GM23338 (cell line): Measurements from ENCODE around the gene CA6. TPM values are rescaled to one million over a fixed set of nuclear protein-coding genes. Genes with fewer than 3 reads are reported as not detected.

ENCODE experiments used
- ATAC-seq: fragments of 200-7000 bp; cut with Tn5 transposase; 3 replicates; pipeline ENCODE4 v1.9.1; 2020
- DNase-seq: peaks from one replicate; pipeline ENCODE4 v3.0.0-alpha.2; 2015; ENCODE audit warnings: low spot score
- H2AFZ ChIP-seq: fragments of 200-600 bp; sonication (generic); 2 replicates; pipeline ENCODE4 v1.8.0; 2016; ENCODE audit warnings: antibody characterized with exemption, mild to moderate bottlenecking, moderate library complexity
- H3F3A ChIP-seq: fragments of 200-600 bp; sonication (generic); replicated peaks from 2 replicates; pipeline ENCODE4 v1.8.0; 2017; ENCODE audit warnings: antibody characterized with exemption, mixed run types, low read depth
- H3K27ac ChIP-seq: fragments of 200-600 bp; sonication (generic); 2 replicates; pipeline ENCODE4 v1.6.1; 2016; ENCODE audit warnings: low read depth
- H3K27me3 ChIP-seq: fragments of 200-600 bp; sonication (generic); 2 replicates; pipeline ENCODE4 v1.8.0; 2016; ENCODE audit warnings: mild to moderate bottlenecking, mixed run types, moderate library complexity; ENCODE audit not compliant: insufficient read depth
- H3K36me3 ChIP-seq: fragments of 200-600 bp; sonication (generic); 2 replicates; pipeline ENCODE4 v1.8.0; 2016; ENCODE audit warnings: mild to moderate bottlenecking; ENCODE audit not compliant: insufficient read depth
- H3K4me1 ChIP-seq: fragments of 200-600 bp; sonication (generic); 2 replicates; pipeline ENCODE4 v1.8.0; 2016; ENCODE audit warnings: mild to moderate bottlenecking, moderate library complexity; ENCODE audit not compliant: insufficient read depth
- H3K4me2 ChIP-seq: fragments of 200-600 bp; sonication (generic); 2 replicates; pipeline ENCODE4 v1.7.1; 2017; ENCODE audit warnings: mixed run types
- H3K4me3 ChIP-seq: fragments of 200-600 bp; sonication (generic); 2 replicates; pipeline ENCODE4 v1.6.1; 2016; ENCODE audit warnings: mixed run types
- H3K79me2 ChIP-seq: fragments of 200-600 bp; sonication (generic); replicated peaks from 2 replicates; pipeline ENCODE4 v1.8.0; 2017; ENCODE audit warnings: mild to moderate bottlenecking; ENCODE audit not compliant: insufficient read depth
- H3K9me2 ChIP-seq: fragments of 200-600 bp; sonication (generic); 2 replicates; pipeline ENCODE4 v1.8.0; 2017; ENCODE audit not compliant: insufficient read depth
- H4K20me1 ChIP-seq: fragments of 200-600 bp; sonication (generic); replicated peaks from 2 replicates; pipeline ENCODE4 v1.8.0; 2017; ENCODE audit warnings: mild to moderate bottlenecking; ENCODE audit not compliant: insufficient read depth
- H3K27ac Mint-ChIP-seq: 2 replicates; pipeline ENCODE4 v1.8.0; 2020; ENCODE audit warnings: inconsistent platforms, mild to moderate bottlenecking, moderate library complexity, mixed read lengths
- H3K27me3 Mint-ChIP-seq: 3 replicates; pipeline ENCODE4 v1.8.0; 2022; ENCODE audit warnings: low read depth, mild to moderate bottlenecking, moderate library complexity, mixed read lengths, inconsistent platforms; ENCODE audit not compliant: insufficient read depth, poor library complexity
- H3K36me3 Mint-ChIP-seq: 3 replicates; pipeline ENCODE4 v1.8.0; 2021; ENCODE audit warnings: low read depth, mild to moderate bottlenecking, inconsistent platforms, moderate library complexity, mixed read lengths
- H3K4me1 Mint-ChIP-seq: 3 replicates; pipeline ENCODE4 v1.8.0; 2020; ENCODE audit warnings: mild to moderate bottlenecking, inconsistent platforms, mixed read lengths
- H3K4me3 Mint-ChIP-seq: 3 replicates; pipeline ENCODE4 v1.8.0; 2021; ENCODE audit warnings: moderate library complexity, mild to moderate bottlenecking, inconsistent platforms, mixed read lengths
- H3K9me3 Mint-ChIP-seq: 3 replicates; pipeline ENCODE4 v1.8.0; 2020; ENCODE audit warnings: moderate library complexity, mild to moderate bottlenecking, inconsistent platforms, mixed read lengths
- ZNF114 ChIP-seq: fragments of 250-450 bp; sonication (Bioruptor Pico); IDR thresholded peaks from 2 replicates; pipeline ENCODE4 v1.5.0; 2020; ENCODE audit warnings: mild to moderate bottlenecking, moderate library complexity
- ZNF331 ChIP-seq: fragments of 250-450 bp; sonication (Bioruptor Pico); IDR thresholded peaks from 2 replicates; pipeline ENCODE4 v1.5.0; 2020; ENCODE audit warnings: low read depth, mild to moderate bottlenecking, moderate library complexity
- polyA plus RNA-seq: library from polyadenylated mRNA; unstranded; fragments of >200 nt; fragmentation: Nextera tagmentation; extraction: Ambion mirVana; gene quantifications from 2 replicates; pipeline ENCODE4 v1.2.1, GENCODE V29; 2016
- total RNA-seq: library from RNA; depleted of rRNA; stranded (reverse); fragments of >200 nt; shearing (Covaris generic); gene quantifications from 2 replicates; pipeline ENCODE4 v1.2.3, GENCODE V29; 2014
- TF ChIP-seq, protein P1 (sequence below): IDR thresholded peaks from one replicate; pipeline ENCODE4 v1.6.1; 2018; ENCODE audit warnings: antibody characterized with exemption; ENCODE audit not compliant: unreplicated experiment
- TF ChIP-seq, protein P2 (sequence below): fragments of 250-450 bp; sonication (Bioruptor Pico); IDR thresholded peaks from 2 replicates; pipeline ENCODE4 v1.5.0; 2020; ENCODE audit warnings: mild to moderate bottlenecking, moderate library complexity

Gene CA6
- total and polyA plus RNA-seq, 2 experiments from 2014 or later, result not detected

DNA sequence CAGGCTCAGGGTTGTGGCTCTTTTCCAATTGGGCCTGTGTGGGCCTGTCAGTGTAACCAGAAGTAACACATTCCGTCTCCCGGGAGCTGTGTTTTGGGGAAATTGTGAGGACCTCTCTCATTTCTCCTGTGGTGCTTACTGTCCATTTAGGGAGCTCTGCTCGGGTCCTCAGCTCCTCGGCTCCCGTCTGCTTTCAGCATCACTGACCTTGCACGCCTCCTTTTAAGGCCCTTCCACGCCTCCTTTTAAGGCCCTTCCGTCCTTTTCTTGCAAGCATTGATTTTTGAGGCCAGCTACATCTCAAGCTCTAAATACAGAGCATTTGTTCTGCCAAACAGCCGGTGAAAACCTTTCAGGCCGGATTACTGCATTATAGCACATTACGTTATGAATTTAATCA lies 9.7 kb downstream of the CA6 start:
- Histone ChIP-seq H3K4me3 (no peak overlapping the region), H3K36me3 (no peaks in the 10 kb centered on the region), H3K27me3 (no peaks in the 10 kb centered on the region), H3F3A (no peaks in the 10 kb centered on the region), H3K4me1 (peaks cover 11% of the 10 kb centered on the region; the same call in 1 of the 2 replicates), H3K4me2 (no peak overlapping the region), H3K9me2 (no peaks in the 10 kb centered on the region; the same call in 1 of the 2 replicates), H3K79me2 (no peaks in the 10 kb centered on the region), H3K27ac (no peak overlapping the region), H4K20me1 (no peaks in the 10 kb centered on the region), H2AFZ (peak overlapping the region; percentile 76; the same call in 1 of the 2 replicates)
- DNase-seq, result no peak
- Mint-ChIP-seq H3K4me3 (no peak overlapping the region), H3K9me3 (peaks cover 3% of the 10 kb centered on the region; the same call in 1 of the 3 replicates), H3K27ac (no peak overlapping the region), H3K4me1 (peaks cover 4% of the 10 kb centered on the region; the same call in 2 of the 3 replicates), H3K36me3 (no peaks in the 10 kb centered on the region), H3K27me3 (peaks cover 6% of the 10 kb centered on the region)
- no peak for ATAC-seq
- TF ChIP-seq, protein P1, sequence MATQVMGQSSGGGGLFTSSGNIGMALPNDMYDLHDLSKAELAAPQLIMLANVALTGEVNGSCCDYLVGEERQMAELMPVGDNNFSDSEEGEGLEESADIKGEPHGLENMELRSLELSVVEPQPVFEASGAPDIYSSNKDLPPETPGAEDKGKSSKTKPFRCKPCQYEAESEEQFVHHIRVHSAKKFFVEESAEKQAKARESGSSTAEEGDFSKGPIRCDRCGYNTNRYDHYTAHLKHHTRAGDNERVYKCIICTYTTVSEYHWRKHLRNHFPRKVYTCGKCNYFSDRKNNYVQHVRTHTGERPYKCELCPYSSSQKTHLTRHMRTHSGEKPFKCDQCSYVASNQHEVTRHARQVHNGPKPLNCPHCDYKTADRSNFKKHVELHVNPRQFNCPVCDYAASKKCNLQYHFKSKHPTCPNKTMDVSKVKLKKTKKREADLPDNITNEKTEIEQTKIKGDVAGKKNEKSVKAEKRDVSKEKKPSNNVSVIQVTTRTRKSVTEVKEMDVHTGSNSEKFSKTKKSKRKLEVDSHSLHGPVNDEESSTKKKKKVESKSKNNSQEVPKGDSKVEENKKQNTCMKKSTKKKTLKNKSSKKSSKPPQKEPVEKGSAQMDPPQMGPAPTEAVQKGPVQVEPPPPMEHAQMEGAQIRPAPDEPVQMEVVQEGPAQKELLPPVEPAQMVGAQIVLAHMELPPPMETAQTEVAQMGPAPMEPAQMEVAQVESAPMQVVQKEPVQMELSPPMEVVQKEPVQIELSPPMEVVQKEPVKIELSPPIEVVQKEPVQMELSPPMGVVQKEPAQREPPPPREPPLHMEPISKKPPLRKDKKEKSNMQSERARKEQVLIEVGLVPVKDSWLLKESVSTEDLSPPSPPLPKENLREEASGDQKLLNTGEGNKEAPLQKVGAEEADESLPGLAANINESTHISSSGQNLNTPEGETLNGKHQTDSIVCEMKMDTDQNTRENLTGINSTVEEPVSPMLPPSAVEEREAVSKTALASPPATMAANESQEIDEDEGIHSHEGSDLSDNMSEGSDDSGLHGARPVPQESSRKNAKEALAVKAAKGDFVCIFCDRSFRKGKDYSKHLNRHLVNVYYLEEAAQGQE, result no peak
- no peak for TF ChIP-seq ZNF331
- TF ChIP-seq ZNF114 (CRISPR knock-in tag), result no peak
- TF ChIP-seq, protein P2, sequence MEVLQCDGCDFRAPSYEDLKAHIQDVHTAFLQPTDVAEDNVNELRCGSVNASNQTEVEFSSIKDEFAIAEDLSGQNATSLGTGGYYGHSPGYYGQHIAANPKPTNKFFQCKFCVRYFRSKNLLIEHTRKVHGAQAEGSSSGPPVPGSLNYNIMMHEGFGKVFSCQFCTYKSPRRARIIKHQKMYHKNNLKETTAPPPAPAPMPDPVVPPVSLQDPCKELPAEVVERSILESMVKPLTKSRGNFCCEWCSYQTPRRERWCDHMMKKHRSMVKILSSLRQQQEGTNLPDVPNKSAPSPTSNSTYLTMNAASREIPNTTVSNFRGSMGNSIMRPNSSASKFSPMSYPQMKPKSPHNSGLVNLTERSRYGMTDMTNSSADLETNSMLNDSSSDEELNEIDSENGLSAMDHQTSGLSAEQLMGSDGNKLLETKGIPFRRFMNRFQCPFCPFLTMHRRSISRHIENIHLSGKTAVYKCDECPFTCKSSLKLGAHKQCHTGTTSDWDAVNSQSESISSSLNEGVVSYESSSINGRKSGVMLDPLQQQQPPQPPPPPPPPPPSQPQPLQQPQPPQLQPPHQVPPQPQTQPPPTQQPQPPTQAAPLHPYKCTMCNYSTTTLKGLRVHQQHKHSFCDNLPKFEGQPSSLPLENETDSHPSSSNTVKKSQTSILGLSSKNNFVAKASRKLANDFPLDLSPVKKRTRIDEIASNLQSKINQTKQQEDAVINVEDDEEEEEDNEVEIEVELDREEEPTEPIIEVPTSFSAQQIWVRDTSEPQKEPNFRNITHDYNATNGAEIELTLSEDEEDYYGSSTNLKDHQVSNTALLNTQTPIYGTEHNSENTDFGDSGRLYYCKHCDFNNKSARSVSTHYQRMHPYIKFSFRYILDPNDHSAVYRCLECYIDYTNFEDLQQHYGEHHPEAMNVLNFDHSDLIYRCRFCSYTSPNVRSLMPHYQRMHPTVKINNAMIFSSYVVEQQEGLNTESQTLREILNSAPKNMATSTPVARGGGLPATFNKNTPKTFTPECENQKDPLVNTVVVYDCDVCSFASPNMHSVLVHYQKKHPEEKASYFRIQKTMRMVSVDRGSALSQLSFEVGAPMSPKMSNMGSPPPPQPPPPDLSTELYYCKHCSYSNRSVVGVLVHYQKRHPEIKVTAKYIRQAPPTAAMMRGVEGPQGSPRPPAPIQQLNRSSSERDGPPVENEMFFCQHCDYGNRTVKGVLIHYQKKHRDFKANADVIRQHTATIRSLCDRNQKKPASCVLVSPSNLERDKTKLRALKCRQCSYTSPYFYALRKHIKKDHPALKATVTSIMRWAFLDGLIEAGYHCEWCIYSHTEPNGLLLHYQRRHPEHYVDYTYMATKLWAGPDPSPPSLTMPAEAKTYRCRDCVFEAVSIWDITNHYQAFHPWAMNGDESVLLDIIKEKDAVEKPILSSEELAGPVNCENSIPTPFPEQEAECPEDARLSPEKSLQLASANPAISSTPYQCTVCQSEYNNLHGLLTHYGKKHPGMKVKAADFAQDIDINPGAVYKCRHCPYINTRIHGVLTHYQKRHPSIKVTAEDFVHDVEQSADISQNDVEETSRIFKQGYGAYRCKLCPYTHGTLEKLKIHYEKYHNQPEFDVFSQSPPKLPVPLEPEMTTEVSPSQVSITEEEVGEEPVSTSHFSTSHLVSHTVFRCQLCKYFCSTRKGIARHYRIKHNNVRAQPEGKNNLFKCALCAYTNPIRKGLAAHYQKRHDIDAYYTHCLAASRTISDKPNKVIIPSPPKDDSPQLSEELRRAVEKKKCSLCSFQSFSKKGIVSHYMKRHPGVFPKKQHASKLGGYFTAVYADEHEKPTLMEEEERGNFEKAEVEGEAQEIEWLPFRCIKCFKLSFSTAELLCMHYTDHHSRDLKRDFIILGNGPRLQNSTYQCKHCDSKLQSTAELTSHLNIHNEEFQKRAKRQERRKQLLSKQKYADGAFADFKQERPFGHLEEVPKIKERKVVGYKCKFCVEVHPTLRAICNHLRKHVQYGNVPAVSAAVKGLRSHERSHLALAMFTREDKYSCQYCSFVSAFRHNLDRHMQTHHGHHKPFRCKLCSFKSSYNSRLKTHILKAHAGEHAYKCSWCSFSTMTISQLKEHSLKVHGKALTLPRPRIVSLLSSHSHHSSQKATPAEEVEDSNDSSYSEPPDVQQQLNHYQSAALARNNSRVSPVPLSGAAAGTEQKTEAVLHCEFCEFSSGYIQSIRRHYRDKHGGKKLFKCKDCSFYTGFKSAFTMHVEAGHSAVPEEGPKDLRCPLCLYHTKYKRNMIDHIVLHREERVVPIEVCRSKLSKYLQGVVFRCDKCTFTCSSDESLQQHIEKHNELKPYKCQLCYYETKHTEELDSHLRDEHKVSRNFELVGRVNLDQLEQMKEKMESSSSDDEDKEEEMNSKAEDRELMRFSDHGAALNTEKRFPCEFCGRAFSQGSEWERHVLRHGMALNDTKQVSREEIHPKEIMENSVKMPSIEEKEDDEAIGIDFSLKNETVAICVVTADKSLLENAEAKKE, result no peak
